Chondrocyte (in vitro differentiated cells): Measurements from ENCODE around the gene ENO2. TPM values are rescaled to one million over a fixed set of nuclear protein-coding genes. Genes with fewer than 3 reads are reported as not detected.

ENCODE experiments used
- DNase-seq: peaks from one replicate; pipeline ENCODE4 v3.0.0; 2021; ENCODE audit warnings: mixed read lengths, low spot score
- H3K27ac Mint-ChIP-seq: one replicate; pipeline ENCODE4 v1.8.0; 2021; ENCODE audit warnings: mild to moderate bottlenecking, moderate library complexity, mixed read lengths; ENCODE audit not compliant: unreplicated experiment
- H3K27me3 Mint-ChIP-seq: 2 replicates; pipeline ENCODE4 v1.8.0; 2021; ENCODE audit warnings: low read depth, mixed read lengths
- H3K36me3 Mint-ChIP-seq: 2 replicates; pipeline ENCODE4 v1.8.0; 2021; ENCODE audit warnings: low read depth, mixed read lengths
- H3K4me1 Mint-ChIP-seq: 2 replicates; pipeline ENCODE4 v1.8.0; 2021; ENCODE audit warnings: low read depth, mild to moderate bottlenecking, mixed read lengths
- H3K4me3 Mint-ChIP-seq: one replicate; pipeline ENCODE4 v1.8.0; 2021; ENCODE audit warnings: mild to moderate bottlenecking, moderate library complexity, mixed read lengths; ENCODE audit not compliant: unreplicated experiment
- H3K9me3 Mint-ChIP-seq: 2 replicates; pipeline ENCODE4 v1.8.0; 2021; ENCODE audit warnings: low read depth, mixed read lengths
- CTCF ChIP-seq: fragments of 200-600 bp; sonication (generic); IDR thresholded peaks from 2 replicates; pipeline ENCODE4 v1.5.0; 2021; ENCODE audit warnings: antibody characterized with exemption, mild to moderate bottlenecking, moderate library complexity
- total RNA-seq: library from RNA; stranded (reverse); gene quantifications from 3 replicates; pipeline ENCODE4 v1.2.1, GENCODE V29; 2021

ENO2 gene
- total RNA-seq, 1 donor from 2014 or later = 58.6 TPM

GRCh38 chr12:6957741-6958608 lies 43.6 kb downstream of the ENO2 start:
- Mint-ChIP-seq H3K27me3 (no peaks in the 10 kb centered on the region), H3K27ac (no peak overlapping the region), H3K4me1 (peaks cover 27% of the 10 kb centered on the region), H3K4me3 (no peak overlapping the region), H3K36me3 (no peaks in the 10 kb centered on the region), H3K9me3 (no peaks in the 10 kb centered on the region)
- TF ChIP-seq CTCF = no peak
- DNase-seq = no peak

GRCh38 chr12:6958609-6959057 lies 44.3 kb downstream of the ENO2 start:
- no peak for DNase-seq
- Mint-ChIP-seq H3K27ac (no peak overlapping the region), H3K27me3 (no peaks in the 10 kb centered on the region), H3K9me3 (no peaks in the 10 kb centered on the region), H3K4me1 (peaks cover 21% of the 10 kb centered on the region), H3K36me3 (no peaks in the 10 kb centered on the region), H3K4me3 (no peak overlapping the region)
- no peak for TF ChIP-seq CTCF

GRCh38 chr12:6959058-6959804 lies 44.9 kb downstream of the ENO2 start:
- Mint-ChIP-seq H3K27ac (no peak overlapping the region), H3K9me3 (no peaks in the 10 kb centered on the region), H3K4me1 (peaks cover 15% of the 10 kb centered on the region), H3K27me3 (no peaks in the 10 kb centered on the region), H3K4me3 (no peak overlapping the region), H3K36me3 (no peaks in the 10 kb centered on the region)
- TF ChIP-seq CTCF = no peak
- no peak for DNase-seq

GRCh38 chr12:6959805-6960592 lies 45.6 kb downstream of the ENO2 start:
- no peak overlapping the region for H3K4me3 Mint-ChIP-seq
- H3K27me3 Mint-ChIP-seq = no peaks in the 10 kb centered on the region
- no peaks in the 10 kb centered on the region for H3K36me3 Mint-ChIP-seq
- no peak for DNase-seq
- TF ChIP-seq CTCF = no peak
- peaks cover 15% of the 10 kb centered on the region for H3K4me1 Mint-ChIP-seq
- no peak overlapping the region for H3K27ac Mint-ChIP-seq
- H3K9me3 Mint-ChIP-seq = no peaks in the 10 kb centered on the region
